GM21381 (cell line): ENCODE data around the gene SHC2.
"Not testable (repeated sequence)": the region's sequence is repeated elsewhere in the genome, so short reads cannot be mapped to it uniquely, and the experiment has no call there.

Experiments used
- ATAC-seq: cut with Tn5 transposase; IDR thresholded peaks from one replicate; pipeline ENCODE4 v1.9.1; 2021; ENCODE audit warnings: mild to moderate bottlenecking, moderate library complexity; ENCODE audit not compliant: unreplicated experiment

SHC2 gene

GRCh38 chr19:450912-451481, 9.8 kb downstream of the SHC2 start:
- ATAC-seq, result not testable (repeated sequence)

DNA sequence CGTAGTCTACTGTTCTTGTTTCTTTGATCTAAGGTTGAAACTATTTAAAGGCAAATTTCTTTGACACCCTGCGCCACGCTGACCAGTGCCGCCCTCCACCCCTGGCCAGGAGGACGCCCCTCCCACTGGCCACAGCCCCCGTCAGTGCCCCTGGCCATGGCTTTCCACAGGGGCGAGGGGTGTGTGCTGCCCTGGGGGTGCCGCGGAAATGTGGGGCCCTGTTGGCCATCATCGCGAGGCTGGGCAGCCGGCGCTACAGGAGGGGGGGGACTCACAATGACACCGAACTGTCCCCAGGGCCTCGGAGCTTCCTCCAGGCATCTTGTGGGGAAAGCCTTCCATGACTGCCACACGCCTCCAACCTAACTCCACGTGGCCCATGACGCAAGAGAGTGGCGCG, 10.9 kb downstream of the SHC2 start:
- ATAC-seq, result no peak

DNA sequence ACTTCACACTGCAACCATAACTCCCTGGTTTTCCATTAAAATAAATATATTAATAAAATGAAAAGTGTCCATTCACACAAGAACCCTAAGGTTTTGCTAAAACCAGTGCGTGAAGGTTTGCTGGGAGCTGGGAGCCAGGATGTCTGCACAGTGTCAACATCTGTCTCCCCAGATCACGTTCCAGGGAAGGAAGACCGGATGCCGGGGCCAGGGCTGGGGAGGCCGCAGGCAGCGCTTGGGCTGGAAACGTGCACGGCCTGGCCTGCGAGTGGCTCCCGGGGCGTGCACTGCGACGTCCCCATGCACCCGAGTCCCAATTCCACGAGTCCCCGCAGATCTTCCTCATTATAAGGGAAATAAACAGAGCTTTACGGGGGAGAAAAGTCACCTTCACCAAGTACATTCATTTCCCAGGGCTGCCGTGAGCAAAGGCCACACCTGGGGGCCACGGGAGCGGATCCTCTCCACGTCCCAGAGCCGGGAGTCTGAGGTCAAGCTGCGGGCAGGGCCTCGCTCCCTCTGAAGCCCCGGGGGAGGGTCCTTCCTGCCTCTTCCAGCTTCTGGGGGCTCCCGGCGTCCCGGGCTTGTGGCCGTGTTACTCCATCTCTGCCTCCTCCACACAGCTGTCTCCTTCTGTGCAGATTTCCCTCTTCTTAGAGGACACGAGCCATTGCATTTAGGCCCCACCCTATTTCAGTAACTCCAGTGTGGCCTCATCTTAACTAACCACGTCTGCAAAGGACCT, 12.8 kb downstream of the SHC2 start:
- ATAC-seq, result no peak

DNA sequence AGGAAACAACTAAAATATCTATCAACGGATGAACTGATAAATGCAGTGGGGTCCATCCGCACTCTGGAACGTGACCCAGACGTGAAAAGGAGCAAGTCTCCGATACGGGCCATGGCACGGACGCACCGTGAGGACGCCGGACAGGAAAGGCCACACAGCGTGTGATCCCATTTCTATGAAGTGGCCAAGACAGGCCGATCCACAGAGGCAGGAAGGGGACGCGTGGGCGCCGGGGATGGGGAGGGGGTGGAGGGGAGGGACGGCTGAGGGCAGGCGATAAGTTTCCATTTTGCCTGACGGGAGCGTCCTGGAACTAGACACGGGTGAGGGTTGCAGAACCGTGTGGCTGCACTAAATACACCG, 13.8 kb downstream of the SHC2 start:
- ATAC-seq, result no peak

DNA sequence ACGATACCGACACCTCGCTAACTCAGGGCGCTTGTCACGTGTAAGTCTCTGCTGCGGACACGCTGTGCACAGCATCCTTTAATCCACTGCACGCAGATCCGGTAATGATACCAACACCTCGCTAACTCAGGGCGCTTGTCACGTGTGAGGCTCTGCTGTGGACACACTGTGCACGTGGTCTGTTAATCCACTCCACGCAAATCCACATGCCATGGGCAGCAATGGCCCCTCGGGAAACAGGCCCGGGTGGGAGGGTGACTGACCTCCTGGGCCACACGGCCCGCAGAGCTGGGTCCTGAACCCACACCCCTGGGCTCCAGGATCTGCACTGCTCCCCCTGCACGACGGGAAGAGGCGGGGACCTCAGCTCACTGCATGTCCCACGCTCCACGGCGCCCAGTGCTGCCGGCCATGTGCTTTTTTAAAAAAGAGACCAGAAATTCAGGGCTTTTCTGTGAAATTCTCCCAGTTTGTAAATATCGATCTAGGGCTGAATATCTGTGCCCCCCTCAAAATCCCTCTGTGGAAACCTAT, 16.1 kb downstream of the SHC2 start:
- ATAC-seq, result no peak

DNA sequence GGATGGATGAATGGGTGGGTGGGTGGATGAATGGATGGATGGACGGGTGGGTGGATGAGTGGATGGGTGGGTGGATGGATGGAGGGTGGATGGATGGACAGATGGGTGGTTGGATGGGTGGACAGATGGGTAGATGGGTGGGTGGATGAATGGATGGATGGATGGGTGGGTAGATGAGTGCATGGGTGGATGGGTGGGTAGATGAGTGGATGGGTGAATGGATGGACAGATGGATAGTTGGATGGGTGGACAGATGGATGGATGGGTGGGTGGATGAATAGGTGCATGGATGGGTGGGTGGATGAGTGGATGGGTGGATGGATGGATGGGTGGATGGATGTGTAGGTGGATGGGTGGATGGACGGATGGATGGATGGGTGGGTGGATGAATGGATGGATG, 17.8 kb downstream of the SHC2 start:
- no peak for ATAC-seq

- no peak for ATAC-seq
Observed at GRCh38 chr19:442085-442484, 18.7 kb downstream of the SHC2 start.

- ATAC-seq, result no peak
Observed at GRCh38 chr19:441213-441836, 19.5 kb downstream of the SHC2 start.

GRCh38 chr19:440391-441212, 20.2 kb downstream of the SHC2 start:
- ATAC-seq, result no peak

- ATAC-seq, result no peak
Observed at GRCh38 chr19:439167-439900, 21.5 kb downstream of the SHC2 start.

DNA sequence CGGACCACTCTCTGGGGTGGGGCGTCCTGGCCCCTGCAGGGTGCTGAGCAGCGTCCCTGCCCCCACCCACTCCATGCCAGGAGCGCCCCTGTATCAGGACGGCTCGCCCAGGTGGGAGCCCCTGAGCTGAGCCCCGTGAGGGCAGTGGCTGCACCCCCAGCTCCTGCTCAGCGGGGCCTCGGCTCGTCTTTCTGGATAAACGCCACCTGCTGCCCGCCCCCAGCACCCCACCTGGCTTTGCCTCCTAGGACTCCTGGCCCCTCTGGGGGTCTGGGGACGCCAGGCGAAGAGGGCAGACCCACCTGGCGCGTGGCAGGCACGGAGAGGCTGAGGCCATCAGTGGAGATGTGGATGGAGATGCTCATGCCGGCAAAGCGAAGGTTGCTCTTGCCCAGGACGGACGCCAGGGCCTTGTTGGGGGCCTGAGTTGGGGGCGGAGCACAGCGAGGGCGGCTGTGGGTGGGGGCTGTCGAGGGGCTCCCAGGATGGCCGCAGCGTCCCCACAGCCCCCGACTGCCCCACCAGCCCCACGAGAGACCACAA, 22.3 kb downstream of the SHC2 start:
- ATAC-seq, result no peak

DNA sequence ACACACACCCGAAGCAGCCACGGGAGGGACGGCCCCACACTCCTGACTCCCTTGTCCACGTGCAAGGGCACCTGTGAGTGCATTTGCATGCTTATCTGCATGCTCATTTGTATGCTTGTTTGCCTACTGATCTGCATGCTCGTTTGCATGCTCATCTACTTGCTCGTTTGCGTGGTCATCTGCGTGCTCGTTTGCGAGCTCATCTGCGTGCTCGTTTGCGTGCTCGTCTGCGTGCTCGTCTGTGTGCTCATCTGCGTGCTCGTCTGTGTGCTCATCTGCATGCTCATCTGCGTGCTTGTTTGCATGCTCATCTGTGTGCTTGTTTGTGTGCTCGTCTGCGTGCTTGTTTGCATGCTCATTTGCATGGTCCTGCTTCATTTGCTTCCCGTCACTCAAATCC, 23.8 kb downstream of the SHC2 start:
- no peak for ATAC-seq

GRCh38 chr19:436413-436950, 24.4 kb downstream of the SHC2 start:
- ATAC-seq, result no peak

DNA sequence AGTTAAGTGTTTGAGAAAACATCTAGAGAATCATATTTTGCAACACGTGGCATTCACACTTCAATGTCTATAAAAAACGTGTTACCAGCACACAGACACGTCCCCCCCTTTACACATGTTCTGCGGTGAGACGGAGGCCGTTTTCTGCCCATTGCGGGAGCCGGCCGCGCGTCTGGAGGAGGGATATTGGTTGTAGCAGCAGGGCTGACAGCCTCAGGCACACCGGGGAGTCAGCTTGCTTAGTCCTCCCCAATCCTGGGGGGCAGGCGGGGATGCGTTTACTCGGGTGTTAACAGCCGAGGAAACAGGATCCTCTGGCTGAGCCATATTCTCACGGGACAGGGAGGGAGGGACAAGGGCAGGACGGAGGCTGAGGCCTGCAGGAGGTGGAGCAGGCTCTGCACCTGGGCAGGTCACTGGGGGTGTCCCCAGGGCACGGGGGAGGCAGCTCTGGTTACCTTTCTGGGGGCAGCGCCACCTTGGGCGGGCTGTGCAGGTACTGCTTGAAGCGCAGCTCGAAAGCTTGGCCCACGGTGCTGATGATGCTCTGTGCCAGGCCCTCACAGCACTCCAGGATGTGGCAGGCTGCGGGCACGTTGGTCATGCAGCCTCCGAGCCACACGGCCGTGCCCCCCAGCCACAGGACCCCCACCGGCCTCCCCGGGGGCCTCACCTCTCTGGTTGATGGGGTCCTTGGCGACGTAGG, 25.0 kb downstream of the SHC2 start:
- no peak for ATAC-seq

DNA sequence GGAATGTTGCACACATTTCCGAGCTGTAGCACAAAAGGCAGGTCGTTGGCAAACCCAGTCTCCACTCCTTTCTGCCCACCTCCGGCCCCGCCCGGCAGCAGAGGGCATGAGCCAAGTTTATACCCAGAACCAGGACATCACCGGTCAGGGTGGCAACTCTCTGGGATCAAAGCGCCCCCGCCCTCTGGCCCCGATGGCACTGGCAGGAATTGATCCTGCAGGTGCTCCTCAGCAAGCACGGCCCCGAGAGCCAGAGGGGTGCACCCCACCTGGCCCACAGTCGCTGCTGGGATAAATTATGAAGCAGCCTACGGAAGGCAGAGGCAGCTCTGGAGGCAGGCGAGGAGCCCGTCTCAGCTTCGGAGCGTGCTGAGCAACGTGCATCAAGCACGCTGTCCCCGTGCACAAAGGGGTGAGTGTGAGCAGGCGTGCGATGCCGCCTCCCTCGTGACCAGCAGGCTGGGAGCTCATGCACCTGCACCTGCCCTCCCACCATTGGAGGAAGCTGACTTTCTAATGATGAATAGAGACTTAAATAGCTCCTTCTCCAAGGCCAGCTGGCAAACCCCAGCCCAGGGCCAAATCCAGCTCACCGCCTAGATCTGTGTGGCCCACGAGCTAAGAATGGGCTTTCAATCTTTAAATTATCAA, 25.7 kb downstream of the SHC2 start:
- ATAC-seq, result no peak

GRCh38 chr19:434152-434960, 26.5 kb downstream of the SHC2 start:
- ATAC-seq, result no peak

GRCh38 chr19:430701-431100, 30.1 kb downstream of the SHC2 start:
- no peak for ATAC-seq

DNA sequence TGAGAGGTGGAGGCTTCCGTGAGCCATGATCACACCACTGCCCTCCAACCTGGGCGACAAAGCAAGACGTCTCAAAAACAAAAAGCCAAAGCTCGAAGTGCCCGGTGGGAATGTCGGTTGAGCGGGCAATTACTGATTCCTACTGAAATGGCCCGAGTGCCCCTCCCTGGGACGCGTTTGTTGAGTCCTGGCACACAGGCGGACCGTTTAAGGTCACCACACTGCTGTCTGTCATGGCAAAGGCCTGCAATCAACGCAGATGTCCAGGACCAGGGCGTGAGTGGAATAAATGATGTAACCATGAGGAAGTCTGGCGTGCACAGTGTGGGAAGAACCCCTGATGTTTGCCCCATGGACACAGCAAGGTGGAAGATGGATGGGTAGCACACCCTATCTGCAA, 32.7 kb downstream of the SHC2 start:
- no peak for ATAC-seq
